Caco-2 (cell line): ENCODE measurements around the gene NLRP1. TPM values are rescaled to one million over a fixed set of nuclear protein-coding genes. Genes with fewer than 3 reads are reported as not detected.

Experiments used
- BruUV-seq: library from RNA; stranded (reverse); fragments of 400-500 nt; replicated peaks from 2 replicates; lab custom pipeline; 2021; lab: Mats Ljungman, UMichigan
- CTCF ChIA-PET: fragments of 300-600 bp; sonication (Branson Sonifier 250); formaldehyde crosslinking; loops from one replicate; lab custom pipeline; 2022; ENCODE audit warnings: antibody characterized with exemption; lab: Charles Lee
- POLR2A ChIA-PET: fragments of 300-600 bp; sonication (Branson Sonifier 250); formaldehyde crosslinking; loops from one replicate; lab custom pipeline; 2022; ENCODE audit warnings: antibody characterized with exemption; lab: Charles Lee
- DNase-seq, 2 experiments: peaks; one replicate each; pipeline versions ENCODE4 v3.0.0 to v3.0.0-alpha.2; 2020 to 2022
- H3K27me3 ChIP-seq: replicated peaks from 2 replicates; pipeline ENCODE4 v1.6.0; 2011; ENCODE audit warnings: low read length; ENCODE audit not compliant: control insufficient read depth, insufficient read depth
- H3K36me3 ChIP-seq: 2 replicates; pipeline ENCODE4 v1.5.1; 2011; ENCODE audit warnings: low read length; ENCODE audit not compliant: control insufficient read depth, insufficient read depth
- H3K4me1 ChIP-seq: fragments of 250-450 bp; sonication (Bioruptor Pico); 2 replicates; pipeline ENCODE4 v1.5.1; 2020; ENCODE audit warnings: mild to moderate bottlenecking
- H3K4me3 ChIP-seq: 2 replicates; pipeline ENCODE4 v1.5.1; 2011; ENCODE audit warnings: low read depth, mild to moderate bottlenecking, control low read depth, low read length
- H3K9me3 ChIP-seq: fragments of 250-450 bp; sonication (Bioruptor Pico); 2 replicates; pipeline ENCODE4 v1.5.1; 2020; ENCODE audit warnings: mild to moderate bottlenecking, moderate library complexity
- H3K27ac Mint-ChIP-seq: one replicate; pipeline ENCODE4 v1.8.0; 2022; ENCODE audit warnings: mixed read lengths; ENCODE audit not compliant: unreplicated experiment
- H3K27me3 Mint-ChIP-seq: one replicate; pipeline ENCODE4 v1.8.0; 2022; ENCODE audit warnings: mixed read lengths; ENCODE audit not compliant: insufficient read depth, unreplicated experiment
- H3K36me3 Mint-ChIP-seq: one replicate; pipeline ENCODE4 v1.8.0; 2022; ENCODE audit warnings: mild to moderate bottlenecking, mixed read lengths; ENCODE audit not compliant: insufficient read depth, unreplicated experiment
- H3K4me1 Mint-ChIP-seq: one replicate; pipeline ENCODE4 v1.8.0; 2022; ENCODE audit warnings: low read depth, mixed read lengths; ENCODE audit not compliant: unreplicated experiment
- H3K4me3 Mint-ChIP-seq: one replicate; pipeline ENCODE4 v1.8.0; 2022; ENCODE audit warnings: mild to moderate bottlenecking, moderate library complexity, mixed read lengths; ENCODE audit not compliant: unreplicated experiment
- H3K9me3 Mint-ChIP-seq: one replicate; pipeline ENCODE4 v1.8.0; 2022; ENCODE audit warnings: mixed read lengths; ENCODE audit not compliant: unreplicated experiment
- intact Hi-C: fragments of 100-400 bp; cut with micrococcal nuclease; formaldehyde crosslinking; loops from one replicate; pipeline ENCODE4 v1.10.0; 2022; ENCODE audit not compliant: unreplicated experiment
- total RNA-seq: library from RNA; stranded (reverse); gene quantifications from 2 replicates; pipeline ENCODE4 v1.2.3, GENCODE V29; 2022
- TF ChIP-seq, protein P1 (sequence below), 2 experiments: fragments of 200-600 bp in 1 of 2; IDR thresholded peaks; 1 replicate in 1 of 2; 2 replicates in 1 of 2; pipeline versions ENCODE4 v1.5.1 to v1.8.0; 2011 to 2022; ENCODE audit warnings: antibody characterized with exemption in 1 of 2, control low read depth in 1 of 2, inconsistent platforms in 1 of 2, low read depth in 1 of 2, low read length in 1 of 2, mild to moderate bottlenecking in 1 of 2, moderate library complexity in 1 of 2; ENCODE audit not compliant: insufficient read depth in 1 of 2, severe bottlenecking in 1 of 2, unreplicated experiment in 1 of 2

NLRP1 gene
- total RNA-seq, 1 experiment from 2014 or later: 0.09 TPM

DNA sequence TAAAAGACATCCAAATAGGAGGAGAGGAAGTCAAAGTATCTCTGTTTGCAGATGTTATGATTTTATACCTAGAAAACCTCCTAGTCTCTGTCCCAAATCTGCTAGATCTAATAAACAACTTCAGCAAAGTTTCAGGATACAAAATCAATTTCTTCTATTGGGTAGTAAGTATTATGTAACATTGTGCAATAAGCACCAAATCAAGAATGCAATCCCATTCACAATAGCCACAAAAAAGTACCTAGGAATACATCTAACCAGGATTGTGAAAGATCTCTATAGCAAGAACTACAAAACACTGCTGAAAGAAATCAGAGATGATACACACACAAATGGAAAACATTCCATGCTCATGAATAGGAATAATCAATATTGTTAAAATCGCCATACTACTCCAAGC is 13.0 kb downstream of the NLRP1 start:
- BruUV-seq: no TSS peak
- Mint-ChIP-seq H3K27ac (no peak overlapping the region), H3K4me1 (no peaks in the 10 kb centered on the region), H3K36me3 (no peaks in the 10 kb centered on the region), H3K9me3 (no peaks in the 10 kb centered on the region), H3K27me3 (peaks cover 8% of the 10 kb centered on the region), H3K4me3 (no peak overlapping the region)
- H3K9me3 ChIP-seq: no peaks in the 10 kb centered on the region
- TF ChIP-seq, protein P1, sequence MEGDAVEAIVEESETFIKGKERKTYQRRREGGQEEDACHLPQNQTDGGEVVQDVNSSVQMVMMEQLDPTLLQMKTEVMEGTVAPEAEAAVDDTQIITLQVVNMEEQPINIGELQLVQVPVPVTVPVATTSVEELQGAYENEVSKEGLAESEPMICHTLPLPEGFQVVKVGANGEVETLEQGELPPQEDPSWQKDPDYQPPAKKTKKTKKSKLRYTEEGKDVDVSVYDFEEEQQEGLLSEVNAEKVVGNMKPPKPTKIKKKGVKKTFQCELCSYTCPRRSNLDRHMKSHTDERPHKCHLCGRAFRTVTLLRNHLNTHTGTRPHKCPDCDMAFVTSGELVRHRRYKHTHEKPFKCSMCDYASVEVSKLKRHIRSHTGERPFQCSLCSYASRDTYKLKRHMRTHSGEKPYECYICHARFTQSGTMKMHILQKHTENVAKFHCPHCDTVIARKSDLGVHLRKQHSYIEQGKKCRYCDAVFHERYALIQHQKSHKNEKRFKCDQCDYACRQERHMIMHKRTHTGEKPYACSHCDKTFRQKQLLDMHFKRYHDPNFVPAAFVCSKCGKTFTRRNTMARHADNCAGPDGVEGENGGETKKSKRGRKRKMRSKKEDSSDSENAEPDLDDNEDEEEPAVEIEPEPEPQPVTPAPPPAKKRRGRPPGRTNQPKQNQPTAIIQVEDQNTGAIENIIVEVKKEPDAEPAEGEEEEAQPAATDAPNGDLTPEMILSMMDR (IDR thresholded peaks at IDR 0.05; ENCODE audit: insufficient read depth in 1 of 2, low read depth in 1 of 2, low read length in 1 of 2, severe bottlenecking in 1 of 2, unreplicated experiment in 1 of 2): no peak
- CTCF ChIA-PET: no interaction called here
- no peaks in the 10 kb centered on the region for H3K4me1 ChIP-seq
- no peaks in the 10 kb centered on the region for H3K27me3 ChIP-seq
- DNase-seq: no peak
- no peak overlapping the region for H3K4me3 ChIP-seq
- intact Hi-C loops: no loop called here
- POLR2A ChIA-PET: no interaction called here
- no peaks in the 10 kb centered on the region for H3K36me3 ChIP-seq

DNA sequence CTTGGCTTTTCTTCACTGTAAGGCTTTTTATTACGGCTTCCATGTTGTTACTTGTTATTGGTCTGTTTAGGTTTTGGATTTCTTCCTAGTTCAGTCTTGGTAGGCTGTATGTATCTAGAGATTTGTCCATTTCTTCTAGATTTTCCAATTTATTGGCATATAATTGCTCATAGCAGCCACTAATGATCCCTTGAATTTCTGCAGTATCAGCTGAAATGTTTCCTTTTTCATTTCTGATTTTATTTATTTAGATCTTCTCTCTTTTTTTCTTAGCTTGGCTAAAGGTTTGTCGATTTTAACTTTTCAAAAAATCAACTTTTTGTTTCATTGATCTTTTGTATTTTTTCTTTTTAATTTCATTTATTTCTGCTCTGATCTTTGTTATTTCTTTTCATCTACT is 18.5 kb downstream of the NLRP1 start:
- Histone ChIP-seq H3K4me3 (no peak overlapping the region), H3K36me3 (no peaks in the 10 kb centered on the region), H3K4me1 (no peaks in the 10 kb centered on the region), H3K9me3 (no peaks in the 10 kb centered on the region), H3K27me3 (no peaks in the 10 kb centered on the region)
- Mint-ChIP-seq H3K27me3 (peaks cover 17% of the 10 kb centered on the region), H3K36me3 (no peaks in the 10 kb centered on the region), H3K4me1 (no peaks in the 10 kb centered on the region), H3K4me3 (no peak overlapping the region), H3K27ac (no peak overlapping the region), H3K9me3 (no peaks in the 10 kb centered on the region)
- intact Hi-C loops: no loop called here
- ChIA-PET CTCF (no interaction called here), POLR2A (no interaction called here)
- DNase-seq: no peak
- TF ChIP-seq, protein P1 (IDR thresholded peaks at IDR 0.05; ENCODE audit: insufficient read depth in 1 of 2, low read depth in 1 of 2, low read length in 1 of 2, severe bottlenecking in 1 of 2, unreplicated experiment in 1 of 2): no peak
- no TSS peak for BruUV-seq

DNA sequence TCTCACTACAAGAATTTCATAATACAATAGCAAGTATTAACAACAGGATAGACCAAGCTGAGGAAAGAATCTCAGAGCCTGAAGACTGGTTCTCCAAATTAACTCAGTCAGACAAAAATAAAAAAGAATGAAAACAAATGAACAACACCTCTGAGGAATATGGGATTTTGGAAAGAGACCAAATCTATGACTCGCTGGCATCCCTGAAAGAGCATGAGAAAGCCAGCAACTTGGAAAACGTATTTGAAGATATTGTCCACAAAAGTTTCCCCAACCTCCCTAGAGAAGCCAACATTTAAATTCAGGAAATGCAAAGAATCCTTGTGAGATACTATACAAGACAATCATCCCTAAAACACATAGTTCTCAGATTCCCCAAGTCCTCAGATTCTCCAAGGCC is 20.9 kb downstream of the NLRP1 start:
- H3K36me3 ChIP-seq: no peaks in the 10 kb centered on the region

More for the DNA sequence above, 20.9 kb downstream of the NLRP1 start:
- intact Hi-C loops: no loop called here
- H3K9me3 Mint-ChIP-seq: no peaks in the 10 kb centered on the region
- no peak overlapping the region for H3K4me3 Mint-ChIP-seq
- H3K4me3 ChIP-seq: no peak overlapping the region
- peaks cover 14% of the 10 kb centered on the region for H3K27me3 Mint-ChIP-seq
- no peak for DNase-seq
- no peaks in the 10 kb centered on the region for H3K4me1 Mint-ChIP-seq
- no peaks in the 10 kb centered on the region for H3K9me3 ChIP-seq
- BruUV-seq: no TSS peak
- CTCF ChIA-PET: no interaction called here
- TF ChIP-seq, protein P1 (IDR thresholded peaks at IDR 0.05; ENCODE audit: insufficient read depth in 1 of 2, low read depth in 1 of 2, low read length in 1 of 2, severe bottlenecking in 1 of 2, unreplicated experiment in 1 of 2): no peak
- no peaks in the 10 kb centered on the region for H3K36me3 Mint-ChIP-seq
- H3K4me1 ChIP-seq: no peaks in the 10 kb centered on the region
- POLR2A ChIA-PET: no interaction called here
- H3K27me3 ChIP-seq: no peaks in the 10 kb centered on the region
- H3K27ac Mint-ChIP-seq: no peak overlapping the region
